GM23338 (cell line): Measurements from ENCODE around the gene CHRM4.

Experiments
- CREB1 ChIP-seq: fragments of 250-450 bp; sonication (Bioruptor Pico); IDR thresholded peaks from 2 replicates; pipeline ENCODE4 v1.5.0; 2020; ENCODE audit warnings: low read depth, mild to moderate bottlenecking, moderate library complexity
- EZH2 ChIP-seq: fragments of 200-600 bp; sonication (generic); IDR thresholded peaks from one replicate; pipeline ENCODE4 v1.8.0; 2017; ENCODE audit warnings: antibody characterized with exemption, mild to moderate bottlenecking, low read depth; ENCODE audit not compliant: unreplicated experiment
- EZH2phosphoT487 ChIP-seq: fragments of 200-600 bp; sonication (generic); IDR thresholded peaks from one replicate; pipeline ENCODE4 v1.8.1; 2018; ENCODE audit warnings: antibody characterized with exemption; ENCODE audit not compliant: unreplicated experiment
- JUNB ChIP-seq: IDR thresholded peaks from one replicate; pipeline ENCODE4 v1.6.1; 2016; ENCODE audit warnings: antibody characterized with exemption; ENCODE audit not compliant: unreplicated experiment
- NANOG ChIP-seq: IDR thresholded peaks from 2 replicates; pipeline ENCODE4 v1.6.1; 2016; ENCODE audit warnings: antibody characterized with exemption, borderline replicate concordance
- POLR2AphosphoS5 ChIP-seq: IDR thresholded peaks from 2 replicates; pipeline ENCODE4 v1.6.1; 2016; ENCODE audit warnings: antibody characterized with exemption, low read depth
- STAT1 ChIP-seq: IDR thresholded peaks from one replicate; pipeline ENCODE4 v1.6.1; 2016; ENCODE audit warnings: antibody characterized with exemption; ENCODE audit not compliant: unreplicated experiment
- ZNF114 ChIP-seq: fragments of 250-450 bp; sonication (Bioruptor Pico); IDR thresholded peaks from 2 replicates; pipeline ENCODE4 v1.5.0; 2020; ENCODE audit warnings: mild to moderate bottlenecking, moderate library complexity
- ZNF331 ChIP-seq: fragments of 250-450 bp; sonication (Bioruptor Pico); IDR thresholded peaks from 2 replicates; pipeline ENCODE4 v1.5.0; 2020; ENCODE audit warnings: low read depth, mild to moderate bottlenecking, moderate library complexity
- TF ChIP-seq, protein P1 (sequence below), 2 experiments: fragments of 200-600 bp in 1 of 2; sonication (generic) in 1 of 2; conservative IDR thresholded peaks; 2 replicates each; pipeline versions ENCODE4 v1.5.1 to v1.6.1; 2016 to 2017; ENCODE audit warnings: antibody characterized with exemption in 2 of 2, low read depth in 2 of 2, mild to moderate bottlenecking in 2 of 2, moderate library complexity in 1 of 2
- TF ChIP-seq, protein P2 (sequence below): IDR thresholded peaks from one replicate; pipeline ENCODE4 v1.6.1; 2018; ENCODE audit warnings: antibody characterized with exemption; ENCODE audit not compliant: unreplicated experiment
- TF ChIP-seq, protein P3 (sequence below): IDR thresholded peaks from 2 replicates; pipeline ENCODE4 v1.6.1; 2016; ENCODE audit warnings: antibody characterized with exemption

GRCh38 chr11:46414466-46414796 is 22.9 kb upstream of the CHRM4 start:
- TF ChIP-seq, protein P1, sequence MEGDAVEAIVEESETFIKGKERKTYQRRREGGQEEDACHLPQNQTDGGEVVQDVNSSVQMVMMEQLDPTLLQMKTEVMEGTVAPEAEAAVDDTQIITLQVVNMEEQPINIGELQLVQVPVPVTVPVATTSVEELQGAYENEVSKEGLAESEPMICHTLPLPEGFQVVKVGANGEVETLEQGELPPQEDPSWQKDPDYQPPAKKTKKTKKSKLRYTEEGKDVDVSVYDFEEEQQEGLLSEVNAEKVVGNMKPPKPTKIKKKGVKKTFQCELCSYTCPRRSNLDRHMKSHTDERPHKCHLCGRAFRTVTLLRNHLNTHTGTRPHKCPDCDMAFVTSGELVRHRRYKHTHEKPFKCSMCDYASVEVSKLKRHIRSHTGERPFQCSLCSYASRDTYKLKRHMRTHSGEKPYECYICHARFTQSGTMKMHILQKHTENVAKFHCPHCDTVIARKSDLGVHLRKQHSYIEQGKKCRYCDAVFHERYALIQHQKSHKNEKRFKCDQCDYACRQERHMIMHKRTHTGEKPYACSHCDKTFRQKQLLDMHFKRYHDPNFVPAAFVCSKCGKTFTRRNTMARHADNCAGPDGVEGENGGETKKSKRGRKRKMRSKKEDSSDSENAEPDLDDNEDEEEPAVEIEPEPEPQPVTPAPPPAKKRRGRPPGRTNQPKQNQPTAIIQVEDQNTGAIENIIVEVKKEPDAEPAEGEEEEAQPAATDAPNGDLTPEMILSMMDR (conservative IDR thresholded peaks at IDR 0.05; ENCODE audit: low read depth in 2 of 2), result no peak
- no peak for TF ChIP-seq POLR2AphosphoS5
- no peak for TF ChIP-seq EZH2phosphoT487
- no peak for TF ChIP-seq CREB1
- no peak for TF ChIP-seq STAT1
- TF ChIP-seq JUNB, result no peak
- TF ChIP-seq EZH2, result no peak
- TF ChIP-seq, protein P2, sequence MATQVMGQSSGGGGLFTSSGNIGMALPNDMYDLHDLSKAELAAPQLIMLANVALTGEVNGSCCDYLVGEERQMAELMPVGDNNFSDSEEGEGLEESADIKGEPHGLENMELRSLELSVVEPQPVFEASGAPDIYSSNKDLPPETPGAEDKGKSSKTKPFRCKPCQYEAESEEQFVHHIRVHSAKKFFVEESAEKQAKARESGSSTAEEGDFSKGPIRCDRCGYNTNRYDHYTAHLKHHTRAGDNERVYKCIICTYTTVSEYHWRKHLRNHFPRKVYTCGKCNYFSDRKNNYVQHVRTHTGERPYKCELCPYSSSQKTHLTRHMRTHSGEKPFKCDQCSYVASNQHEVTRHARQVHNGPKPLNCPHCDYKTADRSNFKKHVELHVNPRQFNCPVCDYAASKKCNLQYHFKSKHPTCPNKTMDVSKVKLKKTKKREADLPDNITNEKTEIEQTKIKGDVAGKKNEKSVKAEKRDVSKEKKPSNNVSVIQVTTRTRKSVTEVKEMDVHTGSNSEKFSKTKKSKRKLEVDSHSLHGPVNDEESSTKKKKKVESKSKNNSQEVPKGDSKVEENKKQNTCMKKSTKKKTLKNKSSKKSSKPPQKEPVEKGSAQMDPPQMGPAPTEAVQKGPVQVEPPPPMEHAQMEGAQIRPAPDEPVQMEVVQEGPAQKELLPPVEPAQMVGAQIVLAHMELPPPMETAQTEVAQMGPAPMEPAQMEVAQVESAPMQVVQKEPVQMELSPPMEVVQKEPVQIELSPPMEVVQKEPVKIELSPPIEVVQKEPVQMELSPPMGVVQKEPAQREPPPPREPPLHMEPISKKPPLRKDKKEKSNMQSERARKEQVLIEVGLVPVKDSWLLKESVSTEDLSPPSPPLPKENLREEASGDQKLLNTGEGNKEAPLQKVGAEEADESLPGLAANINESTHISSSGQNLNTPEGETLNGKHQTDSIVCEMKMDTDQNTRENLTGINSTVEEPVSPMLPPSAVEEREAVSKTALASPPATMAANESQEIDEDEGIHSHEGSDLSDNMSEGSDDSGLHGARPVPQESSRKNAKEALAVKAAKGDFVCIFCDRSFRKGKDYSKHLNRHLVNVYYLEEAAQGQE, result no peak
- TF ChIP-seq ZNF331 (CRISPR knock-in tag), result no peak
- TF ChIP-seq, protein P3, sequence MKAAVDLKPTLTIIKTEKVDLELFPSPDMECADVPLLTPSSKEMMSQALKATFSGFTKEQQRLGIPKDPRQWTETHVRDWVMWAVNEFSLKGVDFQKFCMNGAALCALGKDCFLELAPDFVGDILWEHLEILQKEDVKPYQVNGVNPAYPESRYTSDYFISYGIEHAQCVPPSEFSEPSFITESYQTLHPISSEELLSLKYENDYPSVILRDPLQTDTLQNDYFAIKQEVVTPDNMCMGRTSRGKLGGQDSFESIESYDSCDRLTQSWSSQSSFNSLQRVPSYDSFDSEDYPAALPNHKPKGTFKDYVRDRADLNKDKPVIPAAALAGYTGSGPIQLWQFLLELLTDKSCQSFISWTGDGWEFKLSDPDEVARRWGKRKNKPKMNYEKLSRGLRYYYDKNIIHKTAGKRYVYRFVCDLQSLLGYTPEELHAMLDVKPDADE, result no peak
- no peak for TF ChIP-seq ZNF114
- TF ChIP-seq NANOG, result no peak
